HepG2 (cell line): ENCODE data around the gene DMTF1. TPM values are rescaled to one million over a fixed set of nuclear protein-coding genes. Genes with fewer than 3 reads are reported as not detected.

Source experiments
- CCDC6 ChIP-seq: sonication (generic); formaldehyde crosslinking; IDR thresholded peaks from 2 replicates; pipeline ENCODE4 v1.8.1; 2022; ENCODE audit warnings: mild to moderate bottlenecking, missing genetic modification reagents, moderate library complexity
- CREB1 ChIP-seq, 2 experiments: fragments of 450-650 bp in 1 of 2; IDR thresholded peaks; 2 replicates each; pipeline ENCODE4 v1.6.1; 2016 to 2017; ENCODE audit warnings: control low read depth in 1 of 2, mild to moderate bottlenecking in 1 of 2, missing compliant biosample characterization in 1 of 2, missing genetic modification characterization in 1 of 2
- GLI4 ChIP-seq: sonication (generic); formaldehyde crosslinking; IDR thresholded peaks from 2 replicates; pipeline ENCODE4 v1.5.1; 2020; ENCODE audit warnings: missing genetic modification reagents, mild to moderate bottlenecking, moderate library complexity, borderline replicate concordance
- HMG20B ChIP-seq: conservative IDR thresholded peaks from 2 replicates; pipeline ENCODE4 v1.6.1; 2016; ENCODE audit warnings: missing genetic modification reagents, missing compliant biosample characterization
- HOXA3 ChIP-seq: sonication (generic); formaldehyde crosslinking; IDR thresholded peaks from 2 replicates; pipeline ENCODE4 v1.5.0; 2020; ENCODE audit warnings: missing genetic modification reagents
- HOXD1 ChIP-seq: sonication (generic); formaldehyde crosslinking; IDR thresholded peaks from 2 replicates; pipeline ENCODE4 v1.5.0; 2020; ENCODE audit warnings: missing genetic modification reagents
- IKZF4 ChIP-seq: sonication (generic); formaldehyde crosslinking; IDR thresholded peaks from 2 replicates; pipeline ENCODE4 v1.5.1; 2020; ENCODE audit warnings: borderline replicate concordance, mild to moderate bottlenecking, low read depth, missing genetic modification reagents; ENCODE audit errors: not compliant biosample characterization
- MAFF ChIP-seq: IDR thresholded peaks from 2 replicates; pipeline ENCODE4 v1.6.1; 2011; ENCODE audit warnings: low read depth, low read length, improper control_type of control experiment
- NCOA2 ChIP-seq: sonication (generic); formaldehyde crosslinking; IDR thresholded peaks from 2 replicates; pipeline ENCODE4 v1.8.0; 2022; ENCODE audit warnings: inconsistent platforms
- NFKB2 ChIP-seq: sonication (generic); formaldehyde crosslinking; IDR thresholded peaks from 2 replicates; pipeline ENCODE4 v1.4.0; 2020; ENCODE audit warnings: missing genetic modification reagents, borderline replicate concordance
- PAF1 ChIP-seq: IDR thresholded peaks from 2 replicates; pipeline ENCODE4 v1.6.1; 2016; ENCODE audit warnings: missing genetic modification reagents, missing compliant biosample characterization
- PHF8 ChIP-seq: sonication (generic); formaldehyde crosslinking; IDR thresholded peaks from 2 replicates; pipeline ENCODE4 v1.5.0; 2020; ENCODE audit warnings: missing genetic modification reagents
- RARA ChIP-seq: IDR thresholded peaks from 2 replicates; pipeline ENCODE4 v1.6.1; 2016; ENCODE audit warnings: missing genetic modification reagents, missing compliant biosample characterization
- SALL1 ChIP-seq: sonication (generic); formaldehyde crosslinking; IDR thresholded peaks from 2 replicates; pipeline ENCODE4 v1.8.0; 2022; ENCODE audit warnings: mild to moderate bottlenecking, missing genetic modification reagents
- SATB2 ChIP-seq: sonication (generic); formaldehyde crosslinking; IDR thresholded peaks from 2 replicates; pipeline ENCODE4 v1.5.0; 2020; ENCODE audit warnings: missing genetic modification reagents
- THAP7 ChIP-seq: sonication (generic); formaldehyde crosslinking; IDR thresholded peaks from 2 replicates; pipeline ENCODE4 v1.8.1; 2023; ENCODE audit warnings: mild to moderate bottlenecking, missing genetic modification reagents
- THAP9 ChIP-seq: sonication (generic); formaldehyde crosslinking; IDR thresholded peaks from 2 replicates; pipeline ENCODE4; 2020; ENCODE audit warnings: missing genetic modification reagents, mild to moderate bottlenecking, borderline replicate concordance
- ZBTB1 ChIP-seq: sonication (generic); formaldehyde crosslinking; IDR thresholded peaks from 2 replicates; pipeline ENCODE4 v1.4.0; 2020; ENCODE audit warnings: missing genetic modification reagents, borderline replicate concordance
- ZFAT ChIP-seq: sonication (generic); formaldehyde crosslinking; conservative IDR thresholded peaks from 2 replicates; pipeline ENCODE4 v1.8.1; 2023; ENCODE audit warnings: missing genetic modification reagents, inconsistent platforms
- ZFP36L1 ChIP-seq: sonication (generic); formaldehyde crosslinking; IDR thresholded peaks from 2 replicates; pipeline ENCODE4 v1.8.0; 2022; ENCODE audit warnings: mild to moderate bottlenecking, missing genetic modification reagents, moderate library complexity
- ZNF136 ChIP-seq: sonication (generic); formaldehyde crosslinking; IDR thresholded peaks from 2 replicates; pipeline ENCODE4 v1.8.1; 2022; ENCODE audit warnings: low read depth, mild to moderate bottlenecking, moderate library complexity, missing genetic modification reagents
- ZNF256 ChIP-seq: sonication (generic); formaldehyde crosslinking; conservative IDR thresholded peaks from 2 replicates; pipeline ENCODE4 v1.4.0; 2020; ENCODE audit warnings: missing genetic modification reagents
- ZNF263 ChIP-seq: sonication (generic); formaldehyde crosslinking; IDR thresholded peaks from 2 replicates; pipeline ENCODE4 v1.4.0; 2020; ENCODE audit warnings: missing genetic modification reagents
- ZNF317 ChIP-seq: sonication (generic); formaldehyde crosslinking; IDR thresholded peaks from 2 replicates; pipeline ENCODE4 v1.5.0; 2020; ENCODE audit warnings: mild to moderate bottlenecking, missing genetic modification reagents
- ZNF343 ChIP-seq: sonication (generic); formaldehyde crosslinking; IDR thresholded peaks from 2 replicates; pipeline ENCODE4 v1.4.0; 2020; ENCODE audit warnings: mild to moderate bottlenecking, missing genetic modification reagents
- ZNF556 ChIP-seq: sonication (generic); formaldehyde crosslinking; IDR thresholded peaks from 2 replicates; pipeline ENCODE4 v1.4.0; 2020; ENCODE audit warnings: mild to moderate bottlenecking, missing genetic modification reagents, borderline replicate concordance
- ZNF558 ChIP-seq: sonication (generic); formaldehyde crosslinking; IDR thresholded peaks from 2 replicates; pipeline ENCODE4 v1.9.0; 2022; ENCODE audit warnings: mild to moderate bottlenecking, missing genetic modification reagents, borderline replicate concordance
- ZNF724P ChIP-seq: sonication (generic); formaldehyde crosslinking; IDR thresholded peaks from 2 replicates; pipeline ENCODE4 v1.8.0; 2022; ENCODE audit warnings: missing genetic modification reagents, borderline replicate concordance
- ZSCAN22 ChIP-seq: sonication (generic); formaldehyde crosslinking; IDR thresholded peaks from 2 replicates; pipeline ENCODE4 v1.4.0; 2020; ENCODE audit warnings: mild to moderate bottlenecking, missing genetic modification reagents
- ZSCAN29 ChIP-seq: sonication (generic); formaldehyde crosslinking; conservative IDR thresholded peaks from 2 replicates; pipeline ENCODE4 v1.4.0; 2020; ENCODE audit warnings: mild to moderate bottlenecking, missing genetic modification reagents
- polyA plus RNA-seq, 8 experiments: library from polyadenylated mRNA; depleted of rRNA in 3 of 8; stranded (reverse) in 7 of 8; unstranded in 1 of 8; fragments of >200 nt; fragmentation: Illumina TruSeq in 4 of 8; extraction: Trizol in 4 of 8; gene quantifications; 2 replicates each; pipeline versions ENCODE4 v1.2.1 to v1.2.3, GENCODE V29; 2011 to 2016; ENCODE audit warnings: low read depth in 4 of 8, missing spikeins in 1 of 8, mixed read lengths in 1 of 8; ENCODE audit not compliant: insufficient read depth in 1 of 8
- total RNA-seq, 5 experiments: library from RNA; depleted of rRNA; stranded (reverse); fragments of >200 nt; fragmentation: Illumina TruSeq; extraction: Trizol; gene quantifications; 2 replicates each; pipeline ENCODE4 v1.2.3, GENCODE V29; 2016; ENCODE audit warnings: low read depth in 1 of 5

The DMTF1 gene
- total and polyA plus RNA-seq, 2 of the 13 experiments (the other 11 are each of a cell fraction or from before 2014, with no cell fraction given) = 45.8 to 132 TPM

- TF ChIP-seq ZFP36L1 (CRISPR knock-in tag) (no peak), IKZF4 (no peak), ZNF317 (CRISPR knock-in tag) (no peak), ZNF263 (CRISPR knock-in tag) (no peak; the same call in 1 of the 2 replicates), ZSCAN29 (CRISPR knock-in tag) (no peak), PHF8 (CRISPR knock-in tag) (no peak), ZNF724P (CRISPR knock-in tag) (no peak), SATB2 (no peak), RARA (CRISPR knock-in tag) (no peak), ZNF256 (0 out of 2 replicates have a peak, but pooled peaks have one; percentile 59), CREB1 (IDR thresholded peaks at IDR 0.05) (no peak), CREB1 (CRISPR knock-in tag; IDR thresholded peaks at IDR 0.05) (no peak), THAP7 (CRISPR knock-in tag) (0 out of 2 replicates have a peak, but pooled peaks have one; percentile 5), ZNF558 (CRISPR knock-in tag) (no peak), HOXD1 (CRISPR knock-in tag) (no peak), ZSCAN22 (CRISPR knock-in tag) (no peak), ZFAT (CRISPR knock-in tag) (no peak), ZNF343 (CRISPR knock-in tag) (no peak), NCOA2 (CRISPR knock-in tag) (no peak), NFKB2 (CRISPR knock-in tag) (no peak), THAP9 (CRISPR knock-in tag) (peak; percentile 27; the same call in 1 of the 2 replicates), ZNF556 (no peak), ZBTB1 (CRISPR knock-in tag) (no peak), ZNF136 (no peak), GLI4 (no peak), SALL1 (CRISPR knock-in tag) (peak; percentile 59), CCDC6 (CRISPR knock-in tag) (peak; percentile 11; the same call in 1 of the 2 replicates), MAFF (no peak), HMG20B (CRISPR knock-in tag) (0 out of 2 replicates have a peak, but pooled peaks have one; percentile 43), HOXA3 (CRISPR knock-in tag) (peak; percentile 0; the same call in 1 of the 2 replicates), PAF1 (CRISPR knock-in tag) (no peak)
Measured at GRCh38 chr7:87219545-87220025, 67.3 kb downstream of the DMTF1 start, which contains the start of gene TMEM243 (continued).
